ENCODE measurements around the gene LRRC10B. TPM values are rescaled to one million over a fixed set of nuclear protein-coding genes. Genes with fewer than 3 reads are reported as not detected.

LRRC10B gene
- total RNA-seq, 2 experiments from 2014 or later = not detected

DNA sequence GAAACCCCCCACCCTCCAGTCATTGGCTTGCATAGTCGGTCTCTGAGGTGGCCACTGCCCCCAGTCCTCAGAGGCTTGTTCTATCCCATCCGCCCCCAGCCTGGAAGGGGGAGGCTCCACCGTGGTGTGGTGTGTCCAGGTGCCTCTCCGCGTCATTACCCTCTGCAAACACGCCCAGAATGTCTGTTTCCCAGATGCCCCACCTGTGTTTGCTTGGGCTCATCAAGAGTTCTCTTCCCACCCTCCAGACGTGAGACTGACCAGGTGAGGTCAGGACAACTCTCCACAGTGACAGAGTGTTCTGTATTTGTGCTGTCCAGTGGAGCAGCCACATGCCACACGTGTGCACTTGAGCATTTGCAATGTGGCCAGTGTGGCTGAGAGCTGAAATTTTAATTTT is 24.9 kb downstream of the LRRC10B start:
- DNase-seq = no peak
- Histone ChIP-seq H3K4me1 (ENCODE audit: insufficient read depth, low read length) (no peaks in the 10 kb centered on the region), H3K27me3 (ENCODE audit: control insufficient read depth in 1 of 2, insufficient read depth in 2 of 2, low read length in 2 of 2) (peaks cover 0 to 4% of the 10 kb centered on the region in 2 experiments), H3K36me3 (ENCODE audit: insufficient read depth, low read length) (no peaks in the 10 kb centered on the region), H3K4me3 (ENCODE audit: low read length) (no peak overlapping the region), H3K9me3 (ENCODE audit: control insufficient read depth in 1 of 2, insufficient read depth in 1 of 2, low read length in 2 of 2) (no peaks in the 10 kb centered on the region), H3K27ac (ENCODE audit: low read depth in 1 of 2, low read length in 2 of 2) (no peak overlapping the region)
- Mint-ChIP-seq H3K27ac (no peak overlapping the region), H3K27me3 (peaks cover 24% of the 10 kb centered on the region), H3K4me3 (no peak overlapping the region), H3K4me1 (ENCODE audit: low read depth) (no peaks in the 10 kb centered on the region), H3K36me3 (ENCODE audit: low read depth) (no peaks in the 10 kb centered on the region), H3K9me3 (no peaks in the 10 kb centered on the region)
- POLR2A ChIA-PET = no interaction called here
- ATAC-seq (ENCODE audit: poor library complexity) = no peak
- intact Hi-C loops (cut with DNase I, micrococcal nuclease) = loop anchor here in 1 of 2 experiments (5.0 kb wide), 1 partner anchor 104 kb away; no protein-coding TSS in a partner anchor
- CTCF ChIA-PET = no interaction called here
- TF ChIP-seq, protein P1, sequence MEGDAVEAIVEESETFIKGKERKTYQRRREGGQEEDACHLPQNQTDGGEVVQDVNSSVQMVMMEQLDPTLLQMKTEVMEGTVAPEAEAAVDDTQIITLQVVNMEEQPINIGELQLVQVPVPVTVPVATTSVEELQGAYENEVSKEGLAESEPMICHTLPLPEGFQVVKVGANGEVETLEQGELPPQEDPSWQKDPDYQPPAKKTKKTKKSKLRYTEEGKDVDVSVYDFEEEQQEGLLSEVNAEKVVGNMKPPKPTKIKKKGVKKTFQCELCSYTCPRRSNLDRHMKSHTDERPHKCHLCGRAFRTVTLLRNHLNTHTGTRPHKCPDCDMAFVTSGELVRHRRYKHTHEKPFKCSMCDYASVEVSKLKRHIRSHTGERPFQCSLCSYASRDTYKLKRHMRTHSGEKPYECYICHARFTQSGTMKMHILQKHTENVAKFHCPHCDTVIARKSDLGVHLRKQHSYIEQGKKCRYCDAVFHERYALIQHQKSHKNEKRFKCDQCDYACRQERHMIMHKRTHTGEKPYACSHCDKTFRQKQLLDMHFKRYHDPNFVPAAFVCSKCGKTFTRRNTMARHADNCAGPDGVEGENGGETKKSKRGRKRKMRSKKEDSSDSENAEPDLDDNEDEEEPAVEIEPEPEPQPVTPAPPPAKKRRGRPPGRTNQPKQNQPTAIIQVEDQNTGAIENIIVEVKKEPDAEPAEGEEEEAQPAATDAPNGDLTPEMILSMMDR (IDR thresholded peaks at IDR 0.05) = no peak

DNA sequence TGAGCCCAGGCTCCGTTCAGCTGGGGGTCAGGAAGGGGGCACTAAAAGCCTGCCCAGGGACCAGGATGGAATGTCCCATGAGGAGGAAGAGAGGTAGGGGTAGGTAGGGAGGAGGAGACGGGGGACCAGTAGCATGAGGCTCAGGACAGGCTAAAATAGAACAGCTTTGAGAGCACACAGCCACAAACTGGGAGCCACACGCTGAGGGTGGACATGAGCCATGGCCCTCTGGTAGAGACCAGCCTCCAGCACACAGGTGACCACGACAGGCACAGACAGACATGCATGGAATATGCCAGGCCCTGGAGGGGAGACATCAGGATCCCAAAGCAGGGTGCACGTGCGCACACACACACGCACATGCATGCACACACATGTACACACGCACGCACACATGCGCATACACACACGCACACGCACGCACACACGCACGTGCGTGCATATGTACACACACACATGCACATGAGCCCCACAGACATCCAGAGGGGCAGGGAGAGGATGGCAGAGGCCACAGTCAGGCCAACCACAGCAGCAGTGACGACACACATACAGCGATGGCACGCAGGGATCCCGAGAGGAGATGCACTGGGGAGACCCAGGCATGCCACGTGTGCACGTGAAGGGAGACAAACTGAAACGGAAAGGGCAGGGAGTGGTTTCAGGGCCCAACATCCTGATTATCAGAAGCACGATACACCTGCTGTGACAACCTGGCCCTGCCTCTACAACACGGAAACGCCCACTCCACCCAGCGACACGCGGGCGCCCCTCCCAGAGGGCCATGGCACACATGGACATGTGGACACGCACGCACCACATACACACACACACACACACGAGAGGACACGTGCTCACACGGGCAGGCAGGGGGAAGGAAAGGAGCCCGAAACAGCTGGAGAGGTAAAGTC is 25.7 kb downstream of the LRRC10B start:
- H3K4me3 ChIP-seq (ENCODE audit: low read length) = no peak overlapping the region
- ATAC-seq (ENCODE audit: poor library complexity) (no peak), DNase-seq (no peak)
- no peak overlapping the region for H3K27ac ChIP-seq (ENCODE audit: low read depth in 1 of 2, low read length in 2 of 2)
- no peaks in the 10 kb centered on the region for H3K4me1 ChIP-seq (ENCODE audit: insufficient read depth, low read length)
- H3K9me3 ChIP-seq (ENCODE audit: control insufficient read depth in 1 of 2, insufficient read depth in 1 of 2, low read length in 2 of 2) = no peaks in the 10 kb centered on the region
- POLR2A ChIA-PET = no interaction called here
- H3K27ac Mint-ChIP-seq = no peak overlapping the region
- peaks cover 22% of the 10 kb centered on the region for H3K27me3 Mint-ChIP-seq
- H3K36me3 ChIP-seq (ENCODE audit: insufficient read depth, low read length) = no peaks in the 10 kb centered on the region
- peaks cover 0 to 2% of the 10 kb centered on the region in 2 experiments for H3K27me3 ChIP-seq (ENCODE audit: control insufficient read depth in 1 of 2, insufficient read depth in 2 of 2, low read length in 2 of 2)
- CTCF ChIA-PET = no interaction called here
- no peak overlapping the region for H3K4me3 Mint-ChIP-seq
- no peaks in the 10 kb centered on the region for H3K9me3 Mint-ChIP-seq
- TF ChIP-seq, protein P1 (IDR thresholded peaks at IDR 0.05) = no peak
- intact Hi-C loops (cut with DNase I, micrococcal nuclease) = loop anchor here in 1 of 2 experiments (5.0 kb wide), 1 partner anchor 103 kb away; no protein-coding TSS in a partner anchor
- no peaks in the 10 kb centered on the region for H3K36me3 Mint-ChIP-seq (ENCODE audit: low read depth)
- no peaks in the 10 kb centered on the region for H3K4me1 Mint-ChIP-seq (ENCODE audit: low read depth)

DNA sequence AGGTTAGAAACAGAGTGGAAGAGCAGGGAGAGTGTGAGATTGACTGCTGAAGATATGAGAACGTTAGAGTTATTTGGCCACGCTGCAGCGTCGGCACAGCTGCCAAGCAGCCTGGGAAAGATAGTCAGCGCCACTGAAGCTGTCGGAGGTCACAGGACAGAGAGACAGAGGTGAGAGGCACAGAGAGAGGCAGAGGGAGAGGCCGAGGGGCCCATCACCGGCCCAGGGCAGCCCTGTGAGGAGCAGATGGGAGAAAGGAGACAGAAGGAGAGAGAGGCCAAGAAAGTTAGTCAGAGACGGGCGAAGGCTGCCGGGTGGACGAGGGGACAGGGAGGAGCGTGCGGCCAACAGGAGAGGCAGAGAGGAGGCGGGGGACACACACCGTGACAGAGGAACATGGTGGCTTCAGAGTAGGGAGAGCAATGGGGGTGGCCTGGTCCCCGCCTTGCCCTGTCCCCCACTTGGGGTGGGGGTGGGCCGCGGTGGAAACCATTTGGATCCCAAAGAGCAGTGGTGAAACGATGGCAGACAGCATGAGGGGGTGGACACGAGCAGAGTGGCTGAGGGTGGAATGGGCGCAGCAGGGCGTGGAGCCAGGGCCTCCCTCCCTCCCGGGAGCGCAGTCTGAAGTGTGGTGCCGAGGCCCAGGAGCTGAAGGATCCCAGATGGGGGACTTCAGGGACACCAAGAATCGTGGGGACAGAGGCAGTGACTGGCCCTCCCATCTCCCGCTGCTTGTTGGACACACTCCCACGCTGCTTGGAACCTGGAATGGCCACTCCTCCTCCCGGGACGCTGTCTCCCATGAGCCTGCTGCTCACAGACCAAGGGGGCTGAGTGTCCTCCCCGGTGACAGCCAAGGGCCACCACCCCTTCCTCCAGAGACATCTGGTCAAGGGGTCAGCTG is 26.6 kb downstream of the LRRC10B start:
- H3K4me3 Mint-ChIP-seq = no peak overlapping the region
- no peaks in the 10 kb centered on the region for H3K4me1 ChIP-seq (ENCODE audit: insufficient read depth, low read length)
- ChIA-PET CTCF (no interaction called here), POLR2A (no interaction called here)
- no peak overlapping the region for H3K4me3 ChIP-seq (ENCODE audit: low read length)
- peaks cover 0 to 2% of the 10 kb centered on the region in 2 experiments for H3K27me3 ChIP-seq (ENCODE audit: control insufficient read depth in 1 of 2, insufficient read depth in 2 of 2, low read length in 2 of 2)
- no peaks in the 10 kb centered on the region for H3K4me1 Mint-ChIP-seq (ENCODE audit: low read depth)
- no peaks in the 10 kb centered on the region for H3K9me3 ChIP-seq (ENCODE audit: control insufficient read depth in 1 of 2, insufficient read depth in 1 of 2, low read length in 2 of 2)
- peaks cover 18% of the 10 kb centered on the region for H3K27me3 Mint-ChIP-seq
- ATAC-seq (ENCODE audit: poor library complexity) (no peak), DNase-seq (no peak)
- H3K27ac ChIP-seq (ENCODE audit: low read depth in 1 of 2, low read length in 2 of 2) = no peak overlapping the region
- H3K27ac Mint-ChIP-seq = no peak overlapping the region
- TF ChIP-seq, protein P1 (IDR thresholded peaks at IDR 0.05) = no peak
- intact Hi-C loops (cut with DNase I, micrococcal nuclease) = loop anchor here in 1 of 2 experiments (5.0 kb wide), 1 partner anchor 102 kb away; no protein-coding TSS in a partner anchor
- H3K36me3 Mint-ChIP-seq (ENCODE audit: low read depth) = no peaks in the 10 kb centered on the region
- no peaks in the 10 kb centered on the region for H3K36me3 ChIP-seq (ENCODE audit: insufficient read depth, low read length)
- no peaks in the 10 kb centered on the region for H3K9me3 Mint-ChIP-seq

Data from CD4-positive, alpha-beta T cell (primary cell).